ENCODE results near the gene KCTD5.

DNA sequence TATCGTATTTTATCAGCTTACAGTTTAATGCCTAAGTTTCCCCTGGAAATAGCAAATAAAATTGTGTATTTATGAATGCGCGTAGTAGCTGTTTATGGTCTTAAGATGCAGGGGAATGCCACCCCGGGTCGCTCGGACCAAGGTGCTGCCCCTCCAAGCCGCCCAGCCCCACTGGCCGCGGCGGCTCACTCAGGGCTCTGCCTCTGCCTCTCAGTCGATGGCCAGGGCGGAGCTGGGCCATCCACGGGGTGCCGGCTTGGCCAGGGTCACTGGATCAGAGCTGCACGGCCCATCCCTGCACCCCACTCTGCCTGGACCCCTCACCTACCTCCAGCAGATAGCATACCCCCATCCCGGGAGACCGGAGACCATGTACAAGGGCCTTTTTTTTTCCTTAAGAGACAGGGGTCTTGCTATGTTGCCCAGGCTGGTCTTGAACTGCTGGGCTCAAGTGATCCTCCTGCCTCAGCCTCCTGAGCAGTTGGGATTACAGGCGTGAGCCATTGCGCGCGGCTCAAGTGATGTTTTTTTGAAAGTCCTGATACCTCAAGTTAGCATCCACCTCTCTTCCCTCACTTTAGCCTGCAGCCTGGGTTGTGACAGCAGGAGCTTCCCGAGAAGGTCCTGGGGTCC lies 26.7 kb downstream of the KCTD5 start:
- TF ChIP-seq, protein P1, sequence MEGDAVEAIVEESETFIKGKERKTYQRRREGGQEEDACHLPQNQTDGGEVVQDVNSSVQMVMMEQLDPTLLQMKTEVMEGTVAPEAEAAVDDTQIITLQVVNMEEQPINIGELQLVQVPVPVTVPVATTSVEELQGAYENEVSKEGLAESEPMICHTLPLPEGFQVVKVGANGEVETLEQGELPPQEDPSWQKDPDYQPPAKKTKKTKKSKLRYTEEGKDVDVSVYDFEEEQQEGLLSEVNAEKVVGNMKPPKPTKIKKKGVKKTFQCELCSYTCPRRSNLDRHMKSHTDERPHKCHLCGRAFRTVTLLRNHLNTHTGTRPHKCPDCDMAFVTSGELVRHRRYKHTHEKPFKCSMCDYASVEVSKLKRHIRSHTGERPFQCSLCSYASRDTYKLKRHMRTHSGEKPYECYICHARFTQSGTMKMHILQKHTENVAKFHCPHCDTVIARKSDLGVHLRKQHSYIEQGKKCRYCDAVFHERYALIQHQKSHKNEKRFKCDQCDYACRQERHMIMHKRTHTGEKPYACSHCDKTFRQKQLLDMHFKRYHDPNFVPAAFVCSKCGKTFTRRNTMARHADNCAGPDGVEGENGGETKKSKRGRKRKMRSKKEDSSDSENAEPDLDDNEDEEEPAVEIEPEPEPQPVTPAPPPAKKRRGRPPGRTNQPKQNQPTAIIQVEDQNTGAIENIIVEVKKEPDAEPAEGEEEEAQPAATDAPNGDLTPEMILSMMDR (IDR thresholded peaks at IDR 0.05) = no peak
- TF ChIP-seq EZH2 (IDR thresholded peaks at IDR 0.05) (no peak), EZH2phosphoT487 (IDR thresholded peaks at IDR 0.05) (no peak)

All from neural progenitor cell (in vitro differentiated cells).